Body of pancreas (tissue), 4 donors: ENCODE results near the gene KRTAP10-5.
"Not testable (repeated sequence)": the region's sequence is repeated elsewhere in the genome, so short reads cannot be mapped to it uniquely, and the experiment has no call there.

Source experiments
- CTCF ChIP-seq, 7 experiments: fragments of 450-650 bp in 4 of 7; fragments of 200-600 bp in 3 of 7; sonication (generic) in 3 of 7; IDR thresholded peaks; one replicate each; pipeline ENCODE4 v1.5.1; 2016 to 2019; ENCODE audit warnings: antibody characterized with exemption in 7 of 7
- POLR2A ChIP-seq, 3 donors: fragments of 450-650 bp; IDR thresholded peaks; one replicate each; pipeline ENCODE4 v1.6.1; 2016; ENCODE audit warnings: antibody characterized with exemption in 3 of 3, mild to moderate bottlenecking in 2 of 3

- TF ChIP-seq CTCF, POLR2A (IDR thresholded peaks at IDR 0.05): not testable (repeated sequence)
Measured at GRCh38 chr21:44558329-44558675, 22.1 kb downstream of the KRTAP10-5 start.
